SK-N-MC (cell line): ENCODE measurements around the gene OTX2.

Experiments used
- EZH2 ChIP-seq: fragments of 200-600 bp; sonication (generic); IDR thresholded peaks from one replicate; pipeline ENCODE4 v1.6.1; 2017; ENCODE audit warnings: antibody characterized with exemption
- FOXP2 ChIP-seq: optimal IDR thresholded peaks from 2 replicates; pipeline ENCODE3; 2011; ENCODE audit warnings: mild to moderate bottlenecking, moderate library complexity; ENCODE audit not compliant: insufficient read depth; ENCODE audit errors: extremely low read length, control extremely low read depth
- POLR2AphosphoS5 ChIP-seq: IDR thresholded peaks from 2 replicates; pipeline ENCODE4 v1.6.1; 2012; ENCODE audit warnings: mild to moderate bottlenecking, low read depth, low read length, borderline replicate concordance

GRCh38 chr14:56821177-56821576 lies 10.9 kb upstream of the OTX2 start:
- no peak for TF ChIP-seq POLR2AphosphoS5
- no peak for TF ChIP-seq EZH2
- no peak for TF ChIP-seq FOXP2
